ENCODE measurements around the gene NOC3L.

Gene NOC3L

GRCh38 chr10:94287336-94287735, 75.4 kb downstream of the NOC3L start:
- H3K27me3 ChIP-seq (ENCODE audit: control insufficient read depth, insufficient read depth, low read length): no peaks in the 10 kb centered on the region
- H3K9ac ChIP-seq (ENCODE audit: low read length): no peak overlapping the region
- H3K36me3 ChIP-seq (ENCODE audit: control insufficient read depth, insufficient read depth, low read length): peaks cover 6% of the 10 kb centered on the region
- no peak overlapping the region for H3K4me3 ChIP-seq (ENCODE audit: low read length)
- no peak overlapping the region for H3K27ac ChIP-seq (ENCODE audit: low read depth, low read length)
- no peaks in the 10 kb centered on the region for H3K4me1 ChIP-seq (ENCODE audit: control insufficient read depth, insufficient read depth, low read length)

GRCh38 chr10:94286901-94287300, 75.8 kb downstream of the NOC3L start:
- H3K9ac ChIP-seq (ENCODE audit: low read length): no peak overlapping the region
- peaks cover 6% of the 10 kb centered on the region for H3K36me3 ChIP-seq (ENCODE audit: control insufficient read depth, insufficient read depth, low read length)
- no peaks in the 10 kb centered on the region for H3K4me1 ChIP-seq (ENCODE audit: control insufficient read depth, insufficient read depth, low read length)
- no peak overlapping the region for H3K27ac ChIP-seq (ENCODE audit: low read depth, low read length)
- no peaks in the 10 kb centered on the region for H3K27me3 ChIP-seq (ENCODE audit: control insufficient read depth, insufficient read depth, low read length)
- H3K4me3 ChIP-seq (ENCODE audit: low read length): no peak overlapping the region

GRCh38 chr10:94285271-94285670, 77.5 kb downstream of the NOC3L start:
- Histone ChIP-seq H3K36me3 (ENCODE audit: control insufficient read depth, insufficient read depth, low read length) (peaks cover 6% of the 10 kb centered on the region), H3K27ac (ENCODE audit: low read depth, low read length) (no peak overlapping the region), H3K27me3 (ENCODE audit: control insufficient read depth, insufficient read depth, low read length) (no peaks in the 10 kb centered on the region), H3K4me1 (ENCODE audit: control insufficient read depth, insufficient read depth, low read length) (no peaks in the 10 kb centered on the region), H3K4me3 (ENCODE audit: low read length) (no peak overlapping the region), H3K9ac (ENCODE audit: low read length) (no peak overlapping the region)
